NCI-H187 treated with DMSO at 0.1 percent for 48 hours (cell line): Measurements from ENCODE around the gene ZNF521.
"Not testable (repeated sequence)": the region's sequence is repeated elsewhere in the genome, so short reads cannot be mapped to it uniquely, and the experiment has no call there.

Experiments
- DNase-seq: peaks from one replicate; lab custom pipeline; 2025; lab: John Stamatoyannopoulos, UW

The ZNF521 gene

GRCh38 chr18:25033175-25033574, 318.8 kb downstream of the ZNF521 start:
- not testable (repeated sequence) for DNase-seq

GRCh38 chr18:25029802-25030201, 322.2 kb downstream of the ZNF521 start:
- DNase-seq, result no peak

GRCh38 chr18:25019931-25020330, 332.0 kb downstream of the ZNF521 start:
- DNase-seq, result no peak

GRCh38 chr18:25019086-25019860, 332.7 kb downstream of the ZNF521 start:
- no peak for DNase-seq

- DNase-seq, result no peak
These were observed 335.3 kb downstream of the ZNF521 start for GRCh38 chr18:25016666-25017065.

- no peak for DNase-seq
These were observed 335.8 kb downstream of the ZNF521 start for GRCh38 chr18:25016181-25016580.
